PFSK-1 (cell line): ENCODE data around the gene NLGN4X.

Experiments used
- FOXP2 ChIP-seq: optimal IDR thresholded peaks from 2 replicates; pipeline ENCODE3; 2011; ENCODE audit warnings: borderline replicate concordance, control low read depth, inconsistent platforms; ENCODE audit not compliant: insufficient read depth; ENCODE audit errors: extremely low read length, extremely low read depth
- POLR2AphosphoS5 ChIP-seq: IDR thresholded peaks from 2 replicates; pipeline ENCODE4 v1.6.1; 2012; ENCODE audit warnings: low read depth, mild to moderate bottlenecking, control low read depth, low read length, moderate library complexity
- REST ChIP-seq, 2 experiments: IDR thresholded peaks; 2 replicates each; pipeline versions ENCODE4 v1.6.1 to v1.8.0; 2011 to 2012; ENCODE audit warnings: low read depth in 2 of 2, low read length in 2 of 2, control low read depth in 1 of 2, inconsistent platforms in 1 of 2, mild to moderate bottlenecking in 1 of 2, moderate library complexity in 1 of 2; ENCODE audit not compliant: insufficient read depth in 1 of 2
- SIN3A ChIP-seq: IDR thresholded peaks from 2 replicates; pipeline ENCODE4 v1.6.1; 2012; ENCODE audit warnings: mild to moderate bottlenecking, low read length, moderate library complexity, borderline replicate concordance; ENCODE audit not compliant: insufficient read depth
- TAF1 ChIP-seq: IDR thresholded peaks from 2 replicates; pipeline ENCODE4 v1.6.1; 2012; ENCODE audit warnings: low read length, control low read depth, borderline replicate concordance; ENCODE audit not compliant: insufficient read depth

NLGN4X gene

GRCh38 chrX:6238576-6238975 lies 9.9 kb upstream of the NLGN4X start:
- TF ChIP-seq TAF1 = no peak
- no peak for TF ChIP-seq REST (IDR thresholded peaks at IDR 0.05; ENCODE audit: insufficient read depth in 1 of 2, low read depth in 2 of 2, low read length in 2 of 2)
- no peak for TF ChIP-seq FOXP2
- no peak for TF ChIP-seq POLR2AphosphoS5
- TF ChIP-seq SIN3A = no peak

GRCh38 chrX:6227935-6228334 lies 732 bp downstream of the NLGN4X start:
- TF ChIP-seq FOXP2 (no peak), REST (IDR thresholded peaks at IDR 0.05; ENCODE audit: insufficient read depth in 1 of 2, low read depth in 2 of 2, low read length in 2 of 2) (no peak), SIN3A (no peak), TAF1 (no peak), POLR2AphosphoS5 (no peak)

- TF ChIP-seq POLR2AphosphoS5 (no peak), TAF1 (no peak), REST (IDR thresholded peaks at IDR 0.05; ENCODE audit: insufficient read depth in 1 of 2, low read depth in 2 of 2, low read length in 2 of 2) (no peak), FOXP2 (no peak), SIN3A (no peak)
These were observed 1.2 kb downstream of the NLGN4X start for GRCh38 chrX:6227453-6227835.

GRCh38 chrX:6226596-6227452 lies 1.8 kb downstream of the NLGN4X start:
- TF ChIP-seq SIN3A = no peak
- no peak for TF ChIP-seq TAF1
- no peak for TF ChIP-seq REST (IDR thresholded peaks at IDR 0.05; ENCODE audit: insufficient read depth in 1 of 2, low read depth in 2 of 2, low read length in 2 of 2)
- TF ChIP-seq FOXP2 = no peak
- TF ChIP-seq POLR2AphosphoS5 = no peak
